ENCODE measurements around the gene PAK3.

GRCh38 chrX:111110098-111110775, 14.2 kb downstream of the PAK3 start:
- no peak for TF ChIP-seq CEBPB (IDR thresholded peaks at IDR 0.05)
- no peak for TF ChIP-seq MAX (IDR thresholded peaks at IDR 0.05)
